H1 (cell line): Measurements from ENCODE around the gene HES2.
A peak's percentile ranks its signal among the peaks of the same experiment; 100 is the strongest.

ENCODE experiments used
- CBX5 ChIP-seq: fragments of 300-800, 300-1000 bp; sonication (generic); IDR thresholded peaks from 2 replicates; pipeline ENCODE4 v1.7.1; 2016; ENCODE audit warnings: antibody characterized with exemption, low read length, low read depth
- CBX8 ChIP-seq: fragments of 300-800, 300-1000 bp; sonication (generic); IDR thresholded peaks from 2 replicates; pipeline ENCODE4 v1.7.1; 2016; ENCODE audit warnings: low read depth, low read length, borderline replicate concordance
- CTCF ChIP-seq, 3 experiments: IDR thresholded peaks; 1 replicate in 2 of 3; 2 replicates in 1 of 3; pipeline versions ENCODE4 v1.5.1 to v1.6.1; 2011; ENCODE audit warnings: low read length in 3 of 3, mild to moderate bottlenecking in 3 of 3, inconsistent platforms in 2 of 3, low read depth in 1 of 3, moderate library complexity in 1 of 3; ENCODE audit not compliant: insufficient read depth in 1 of 3; ENCODE audit errors: control extremely low read depth in 1 of 3
- EP300 ChIP-seq, 2 experiments: IDR thresholded peaks; 1 replicate in 1 of 2; 2 replicates in 1 of 2; pipeline ENCODE4 v1.6.1; 2011 to 2012; ENCODE audit warnings: low read depth in 2 of 2, low read length in 2 of 2, mild to moderate bottlenecking in 2 of 2, borderline replicate concordance in 1 of 2, inconsistent platforms in 1 of 2, moderate library complexity in 1 of 2
- HDAC6 ChIP-seq: IDR thresholded peaks from one replicate; pipeline ENCODE4 v1.7.1; 2012; ENCODE audit warnings: low read depth, mild to moderate bottlenecking, inconsistent platforms, low read length, moderate library complexity
- NRF1 ChIP-seq: IDR thresholded peaks from 2 replicates; pipeline ENCODE4 v1.6.1; 2011; ENCODE audit warnings: mild to moderate bottlenecking, low read depth, low read length, improper control_type of control experiment
- PHF8 ChIP-seq: fragments of 200-600 bp; sonication (generic); conservative IDR thresholded peaks from 2 replicates; pipeline ENCODE4 v1.7.1; 2012; ENCODE audit warnings: low read depth, mild to moderate bottlenecking, inconsistent platforms, low read length, moderate library complexity
- POU5F1 ChIP-seq: IDR thresholded peaks from 2 replicates; pipeline ENCODE4 v1.6.1; 2011; ENCODE audit warnings: low read depth, mild to moderate bottlenecking, low read length, moderate library complexity
- SIN3A ChIP-seq, 2 experiments: IDR thresholded peaks in 1 of 2; conservative IDR thresholded peaks in 1 of 2; 2 replicates each; pipeline ENCODE4 v1.6.1; 2011 to 2012; ENCODE audit warnings: low read length in 2 of 2, improper control_type of control experiment in 1 of 2, low read depth in 1 of 2, mild to moderate bottlenecking in 1 of 2
- TCF12 ChIP-seq: IDR thresholded peaks from 2 replicates; pipeline ENCODE4 v1.6.1; 2011; ENCODE audit warnings: low read depth, mild to moderate bottlenecking, low read length
- YY1 ChIP-seq: IDR thresholded peaks from 2 replicates; pipeline ENCODE4 v1.6.1; 2011; ENCODE audit warnings: low read depth, mild to moderate bottlenecking, low read length

GRCh38 chr1:6385488-6386191 lies 34.1 kb downstream of the HES2 start:
- TF ChIP-seq CTCF (IDR thresholded peaks at IDR 0.05; ENCODE audit: control extremely low read depth in 1 of 3, insufficient read depth in 1 of 3, low read depth in 1 of 3, low read length in 3 of 3) = no peak
- peak in 1 of 2 experiments; percentile 79; a peak in 1 of 3 replicates for TF ChIP-seq EP300 (IDR thresholded peaks at IDR 0.05; ENCODE audit: borderline replicate concordance in 1 of 2, low read depth in 2 of 2, low read length in 2 of 2)
- TF ChIP-seq CBX8 = no peak
- no peak for TF ChIP-seq CBX5
- no peak; the same call in 1 of the 2 replicates for TF ChIP-seq PHF8
- TF ChIP-seq POU5F1 = no peak
- no peak for TF ChIP-seq SIN3A (conservative IDR thresholded peaks at IDR 0.05 in 1 of 2, IDR thresholded peaks at IDR 0.05 in 1 of 2; ENCODE audit: low read depth in 1 of 2, low read length in 2 of 2)
- no peak for TF ChIP-seq YY1
- no peak for TF ChIP-seq TCF12
- TF ChIP-seq HDAC6 = no peak
- no peak for TF ChIP-seq NRF1
